Neural cell (in vitro differentiated cells): ENCODE measurements around the gene ITPRID2. TPM values are rescaled to one million over a fixed set of nuclear protein-coding genes. Genes with fewer than 3 reads are reported as not detected.

Source experiments
- H2AFZ ChIP-seq: fragments of 200-600, 300-800 bp; sonication (generic), shearing (Covaris generic); 2 replicates; pipeline ENCODE4 v1.6.0; 2014; ENCODE audit warnings: low read depth, mild to moderate bottlenecking, antibody characterized with exemption, low read length, moderate library complexity
- H3F3A ChIP-seq: fragments of 200-600 bp; shearing (Covaris generic); 2 replicates; pipeline ENCODE4 v1.6.1; 2016; ENCODE audit warnings: mild to moderate bottlenecking, moderate library complexity, mixed read lengths, antibody characterized with exemption, low read length; ENCODE audit not compliant: insufficient read depth, poor library complexity, severe bottlenecking
- H3K27ac ChIP-seq: fragments of 200-600, 300-800 bp; sonication (generic), shearing (Covaris generic); 2 replicates; pipeline ENCODE4 v1.5.1; 2014; ENCODE audit warnings: mild to moderate bottlenecking, low read length, moderate library complexity
- H3K27me3 ChIP-seq: fragments of 300-800, 200-600 bp; sonication (generic), shearing (Covaris generic); 2 replicates; pipeline ENCODE4 v1.6.0; 2014; ENCODE audit warnings: mild to moderate bottlenecking, low read depth, low read length, moderate library complexity; ENCODE audit not compliant: insufficient read depth
- H3K36me3 ChIP-seq: fragments of 300-800, 200-600 bp; sonication (generic), shearing (Covaris generic); 2 replicates; pipeline ENCODE4 v1.5.1; 2014; ENCODE audit warnings: mild to moderate bottlenecking, antibody characterized with exemption, low read length, moderate library complexity; ENCODE audit not compliant: insufficient read depth
- H3K4me2 ChIP-seq: fragments of 300-800, 200-600 bp; sonication (generic), shearing (Covaris generic); 2 replicates; pipeline ENCODE4 v1.6.0; 2014; ENCODE audit warnings: mild to moderate bottlenecking, low read length
- H3K4me3 ChIP-seq: fragments of 300-800, 200-600 bp; sonication (generic), shearing (Covaris generic); 2 replicates; pipeline ENCODE4 v1.5.1; 2014; ENCODE audit warnings: mild to moderate bottlenecking, low read length, moderate library complexity
- H3K79me2 ChIP-seq: fragments of 200-600 bp; shearing (Covaris generic); replicated peaks from 2 replicates; pipeline ENCODE4 v1.6.0; 2014; ENCODE audit warnings: mild to moderate bottlenecking, low read length, moderate library complexity; ENCODE audit not compliant: insufficient read depth
- H3K9ac ChIP-seq: fragments of 300-800, 200-600 bp; sonication (generic), shearing (Covaris generic); 2 replicates; pipeline ENCODE4 v1.6.1; 2016; ENCODE audit warnings: mild to moderate bottlenecking, low read length, mixed read lengths
- H3K9me2 ChIP-seq: fragments of 200-600 bp; shearing (Covaris generic); 2 replicates; pipeline ENCODE4 v1.6.1; 2016; ENCODE audit warnings: mild to moderate bottlenecking, low read length, mixed read lengths; ENCODE audit not compliant: insufficient read depth
- H3K9me3 ChIP-seq: fragments of 200-600, 300-800 bp; sonication (generic), shearing (Covaris generic); 2 replicates; pipeline ENCODE4 v1.6.1; 2016; ENCODE audit warnings: mild to moderate bottlenecking, mixed run types, low read length, moderate library complexity, mixed read lengths
- H4K20me1 ChIP-seq: fragments of 200-600 bp; shearing (Covaris generic); 2 replicates; pipeline ENCODE4 v1.6.1; 2016; ENCODE audit warnings: mild to moderate bottlenecking, mixed run types; ENCODE audit not compliant: insufficient read depth
- CTCF ChIP-seq: fragments of 450-650 bp; IDR thresholded peaks from 2 replicates; pipeline ENCODE4 v1.5.1; 2014; ENCODE audit warnings: antibody characterized with exemption, mild to moderate bottlenecking, moderate library complexity; ENCODE audit not compliant: poor library complexity, severe bottlenecking
- EP300 ChIP-seq: fragments of 450-650 bp; conservative IDR thresholded peaks from 2 replicates; pipeline ENCODE4 v1.6.1; 2014; ENCODE audit warnings: antibody characterized with exemption, mild to moderate bottlenecking, moderate library complexity; ENCODE audit not compliant: poor library complexity, severe bottlenecking
- EZH2 ChIP-seq: fragments of 200-600, 300-800 bp; shearing (Covaris generic), sonication (generic); IDR thresholded peaks from 2 replicates; pipeline ENCODE4 v1.6.1; 2014; ENCODE audit warnings: antibody characterized with exemption, low read length, borderline replicate concordance, mild to moderate bottlenecking; ENCODE audit not compliant: insufficient read depth, poor library complexity, severe bottlenecking
- MXI1 ChIP-seq: fragments of 450-650 bp; conservative IDR thresholded peaks from 2 replicates; pipeline ENCODE4 v1.6.1; 2014; ENCODE audit warnings: antibody characterized with exemption, mild to moderate bottlenecking; ENCODE audit not compliant: poor library complexity, severe bottlenecking
- POLR2AphosphoS5 ChIP-seq: IDR thresholded peaks from 2 replicates; pipeline ENCODE4 v1.6.1; 2012
- RAD21 ChIP-seq: fragments of 450-650 bp; conservative IDR thresholded peaks from 2 replicates; pipeline ENCODE4 v1.6.1; 2014; ENCODE audit warnings: antibody characterized with exemption, mild to moderate bottlenecking, moderate library complexity
- REST ChIP-seq: IDR thresholded peaks from 2 replicates; pipeline ENCODE4 v1.6.1; 2012; ENCODE audit warnings: borderline replicate concordance
- SMC3 ChIP-seq: fragments of 450-650 bp; conservative IDR thresholded peaks from 2 replicates; pipeline ENCODE4 v1.6.1; 2014; ENCODE audit warnings: antibody characterized with exemption, mild to moderate bottlenecking, moderate library complexity; ENCODE audit not compliant: poor library complexity
- TAF1 ChIP-seq: IDR thresholded peaks from 2 replicates; pipeline ENCODE4 v1.6.1; 2012; ENCODE audit warnings: low read depth
- polyA plus RNA-seq: library from polyadenylated mRNA; depleted of rRNA; stranded (reverse); fragments of >200 nt; gene quantifications from 2 replicates; pipeline ENCODE4 v1.2.3, GENCODE V29; 2014

Gene ITPRID2
- polyA plus RNA-seq, 1 donor from 2014 or later: 42.0 TPM

GRCh38 chr2:181937473-181937872 lies 45.9 kb downstream of the ITPRID2 start (continued):
- TF ChIP-seq EP300: no peak

GRCh38 chr2:181943411-181944124 lies 52.0 kb downstream of the ITPRID2 start:
- Histone ChIP-seq H4K20me1 (no peaks in the 10 kb centered on the region), H3K9me2 (no peaks in the 10 kb centered on the region), H3K9ac (no peak overlapping the region), H3K79me2 (no peaks in the 10 kb centered on the region), H2AFZ (no peak overlapping the region), H3K9me3 (no peaks in the 10 kb centered on the region), H3K27ac (no peak overlapping the region), H3K27me3 (no peaks in the 10 kb centered on the region), H3F3A (no peaks in the 10 kb centered on the region), H3K4me3 (no peak overlapping the region), H3K4me2 (no peak overlapping the region), H3K36me3 (no peaks in the 10 kb centered on the region)
- TF ChIP-seq TAF1: no peak
- TF ChIP-seq MXI1: no peak
- no peak for TF ChIP-seq CTCF
- TF ChIP-seq REST: no peak
- no peak for TF ChIP-seq EZH2
- TF ChIP-seq RAD21: no peak
- TF ChIP-seq EP300: no peak
- no peak for TF ChIP-seq POLR2AphosphoS5
- no peak for TF ChIP-seq SMC3

GRCh38 chr2:181944164-181944913 lies 52.8 kb downstream of the ITPRID2 start:
- no peaks in the 10 kb centered on the region for H3K9me3 ChIP-seq
- TF ChIP-seq MXI1 (no peak), EP300 (no peak), POLR2AphosphoS5 (no peak), REST (no peak), TAF1 (no peak), RAD21 (no peak)

More at GRCh38 chr2:181944164-181944913, 52.8 kb downstream of the ITPRID2 start:
- Histone ChIP-seq H3K79me2 (no peaks in the 10 kb centered on the region), H3K27me3 (no peaks in the 10 kb centered on the region), H3K36me3 (no peaks in the 10 kb centered on the region), H3K9ac (no peak overlapping the region), H3K4me3 (no peak overlapping the region), H3F3A (no peaks in the 10 kb centered on the region), H3K9me2 (no peaks in the 10 kb centered on the region), H3K4me2 (no peak overlapping the region), H3K27ac (no peak overlapping the region), H2AFZ (no peak overlapping the region), H4K20me1 (no peaks in the 10 kb centered on the region)
